ENCODE results near the gene FER. TPM values are rescaled to one million over a fixed set of nuclear protein-coding genes. Genes with fewer than 3 reads are reported as not detected.
"Not testable (repeated sequence)": the region's sequence is repeated elsewhere in the genome, so short reads cannot be mapped to it uniquely, and the experiment has no call there.

Gene FER
- total RNA-seq, 1 donor = 10.7 TPM

DNA sequence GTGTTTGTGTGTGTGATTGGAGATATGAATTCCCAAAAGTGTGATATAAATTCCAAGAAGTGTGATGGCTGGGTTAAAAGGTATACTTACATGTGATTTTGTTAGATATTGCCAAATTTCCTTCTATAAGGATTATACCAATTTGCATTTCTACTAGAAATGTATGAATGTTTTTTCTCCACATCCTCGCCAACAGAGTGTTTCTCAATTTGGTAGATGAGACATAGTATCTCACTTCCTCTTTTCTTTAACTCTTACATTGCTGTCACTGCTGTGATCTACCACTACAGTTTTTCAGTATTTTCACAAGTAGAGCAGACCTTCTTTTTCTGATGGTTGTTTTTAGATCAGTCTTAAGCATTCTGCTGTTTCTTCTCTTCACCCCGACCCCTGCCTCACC is 111.3 kb downstream of the FER start:
- peaks cover 10% of the 10 kb centered on the region for H3K4me1 ChIP-seq (ENCODE audit: insufficient read depth, low read length)
- no peaks in the 10 kb centered on the region for H3K27me3 ChIP-seq (ENCODE audit: insufficient read depth, low read length)
- no peak overlapping the region for H3K4me3 ChIP-seq (ENCODE audit: low read length)
- H3K9me3 ChIP-seq (ENCODE audit: low read depth, low read length) = no peaks in the 10 kb centered on the region

- Histone ChIP-seq H3K9me3 (ENCODE audit: low read depth, low read length) (no peaks in the 10 kb centered on the region), H3K4me1 (ENCODE audit: insufficient read depth, low read length) (peaks cover 14% of the 10 kb centered on the region), H3K4me3 (ENCODE audit: low read length) (no peak overlapping the region), H3K27me3 (ENCODE audit: insufficient read depth, low read length) (no peaks in the 10 kb centered on the region)
These were observed 114.5 kb downstream of the FER start for GRCh38 chr5:108862211-108862610.

GRCh38 chr5:108866097-108866496 is 118.4 kb downstream of the FER start:
- not testable (repeated sequence) for H3K9me3 ChIP-seq (ENCODE audit: low read depth, low read length); H3K27me3 ChIP-seq (ENCODE audit: insufficient read depth, low read length); H3K4me1 ChIP-seq (ENCODE audit: insufficient read depth, low read length); H3K4me3 ChIP-seq (ENCODE audit: low read length)

- Histone ChIP-seq H3K9me3 (ENCODE audit: low read depth, low read length) (no peaks in the 10 kb centered on the region), H3K27me3 (ENCODE audit: insufficient read depth, low read length) (no peaks in the 10 kb centered on the region), H3K4me3 (ENCODE audit: low read length) (no peak overlapping the region), H3K4me1 (ENCODE audit: insufficient read depth, low read length) (peaks cover 4% of the 10 kb centered on the region)
These were observed 120.0 kb downstream of the FER start for GRCh38 chr5:108867656-108868055.

DNA sequence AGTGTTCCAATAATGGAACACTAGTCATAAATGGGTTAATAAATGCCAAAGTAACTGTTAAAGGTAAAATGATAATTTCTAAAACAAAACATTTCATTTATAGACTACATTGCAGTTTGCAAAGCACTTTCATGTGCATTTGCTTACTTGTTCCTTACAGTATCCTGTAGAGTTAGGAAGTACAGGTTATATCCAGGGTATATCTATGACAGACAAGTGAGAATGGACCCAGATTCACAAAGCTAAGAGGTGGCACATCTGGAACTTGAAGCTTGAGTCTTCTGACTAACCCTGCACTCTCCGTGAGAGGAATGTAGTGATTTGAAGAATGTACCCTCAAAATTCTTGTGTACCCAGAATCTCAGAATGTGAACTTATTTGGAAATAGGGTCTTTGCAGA is 121.4 kb downstream of the FER start:
- H3K9me3 ChIP-seq (ENCODE audit: low read depth, low read length) = no peaks in the 10 kb centered on the region
- H3K4me1 ChIP-seq (ENCODE audit: insufficient read depth, low read length) = peaks cover 4% of the 10 kb centered on the region
- H3K4me3 ChIP-seq (ENCODE audit: low read length) = no peak overlapping the region
- H3K27me3 ChIP-seq (ENCODE audit: insufficient read depth, low read length) = no peaks in the 10 kb centered on the region

GRCh38 chr5:108876451-108876850 is 128.8 kb downstream of the FER start:
- no peak overlapping the region for H3K4me3 ChIP-seq (ENCODE audit: low read length)
- no peaks in the 10 kb centered on the region for H3K4me1 ChIP-seq (ENCODE audit: insufficient read depth, low read length)
- H3K9me3 ChIP-seq (ENCODE audit: low read depth, low read length) = no peaks in the 10 kb centered on the region
- no peaks in the 10 kb centered on the region for H3K27me3 ChIP-seq (ENCODE audit: insufficient read depth, low read length)

GRCh38 chr5:108878756-108879155 is 131.1 kb downstream of the FER start:
- Histone ChIP-seq H3K9me3 (ENCODE audit: low read depth, low read length) (no peaks in the 10 kb centered on the region), H3K4me3 (ENCODE audit: low read length) (no peak overlapping the region)

DNA sequence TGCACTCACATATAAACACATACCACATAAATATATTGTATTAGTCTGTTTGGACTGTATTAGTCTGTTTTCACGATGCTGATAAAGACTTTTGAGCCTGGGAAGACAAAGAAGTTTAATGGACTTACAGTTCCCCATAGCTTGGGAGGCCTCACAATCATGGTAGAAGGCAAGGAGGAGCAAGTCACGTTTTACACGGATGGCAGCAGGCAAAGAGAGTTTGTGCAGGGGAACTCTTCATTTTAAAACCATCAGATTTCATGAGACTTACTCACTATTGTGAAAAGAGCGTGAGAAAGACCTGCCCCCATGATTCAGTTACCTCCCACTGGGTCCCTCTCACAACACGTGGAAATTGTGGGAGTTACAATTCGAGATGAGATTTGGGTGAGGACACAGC is 133.4 kb downstream of the FER start:
- no peaks in the 10 kb centered on the region for H3K9me3 ChIP-seq (ENCODE audit: low read depth, low read length)
- no peaks in the 10 kb centered on the region for H3K27me3 ChIP-seq (ENCODE audit: insufficient read depth, low read length)
- H3K4me1 ChIP-seq (ENCODE audit: insufficient read depth, low read length) = no peaks in the 10 kb centered on the region
- no peak overlapping the region for H3K4me3 ChIP-seq (ENCODE audit: low read length)

More at GRCh38 chr5:108878756-108879155, 131.1 kb downstream of the FER start:
- Histone ChIP-seq H3K27me3 (ENCODE audit: insufficient read depth, low read length) (no peaks in the 10 kb centered on the region), H3K4me1 (ENCODE audit: insufficient read depth, low read length) (no peaks in the 10 kb centered on the region)

DNA sequence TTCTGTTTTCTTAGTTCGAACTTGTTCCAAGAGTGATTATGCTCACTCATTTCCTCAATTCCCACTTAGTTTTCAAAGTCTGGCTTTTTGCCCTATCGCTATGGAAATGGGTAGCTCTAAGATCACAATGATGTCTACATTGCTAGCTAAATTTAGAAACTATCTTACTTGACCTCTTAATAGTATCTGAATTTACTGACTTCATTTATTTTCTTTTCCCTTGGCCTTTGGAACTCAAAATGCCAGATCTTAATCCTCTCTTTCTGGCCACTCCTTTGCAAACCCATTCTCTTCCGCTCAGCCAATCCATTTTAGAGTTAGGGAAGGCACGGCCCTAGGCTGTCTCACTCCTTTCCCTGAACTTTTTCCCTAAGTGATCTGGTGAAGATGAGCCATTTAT is 137.0 kb downstream of the FER start:
- H3K4me1 ChIP-seq (ENCODE audit: insufficient read depth, low read length) = no peaks in the 10 kb centered on the region

GRCh38 chr5:108898257-108898656 is 150.6 kb downstream of the FER start:
- H3K9me3 ChIP-seq (ENCODE audit: low read depth, low read length) = no peaks in the 10 kb centered on the region

More for the DNA sequence above, 137.0 kb downstream of the FER start:
- H3K4me3 ChIP-seq (ENCODE audit: low read length) = no peak overlapping the region
- H3K9me3 ChIP-seq (ENCODE audit: low read depth, low read length) = no peaks in the 10 kb centered on the region
- no peaks in the 10 kb centered on the region for H3K27me3 ChIP-seq (ENCODE audit: insufficient read depth, low read length)

GRCh38 chr5:108898707-108899106 is 151.0 kb downstream of the FER start:
- no peaks in the 10 kb centered on the region for H3K27me3 ChIP-seq (ENCODE audit: insufficient read depth, low read length)

More at GRCh38 chr5:108898257-108898656, 150.6 kb downstream of the FER start:
- H3K4me3 ChIP-seq (ENCODE audit: low read length) = no peak overlapping the region
- no peaks in the 10 kb centered on the region for H3K27me3 ChIP-seq (ENCODE audit: insufficient read depth, low read length)
- no peaks in the 10 kb centered on the region for H3K4me1 ChIP-seq (ENCODE audit: insufficient read depth, low read length)

DNA sequence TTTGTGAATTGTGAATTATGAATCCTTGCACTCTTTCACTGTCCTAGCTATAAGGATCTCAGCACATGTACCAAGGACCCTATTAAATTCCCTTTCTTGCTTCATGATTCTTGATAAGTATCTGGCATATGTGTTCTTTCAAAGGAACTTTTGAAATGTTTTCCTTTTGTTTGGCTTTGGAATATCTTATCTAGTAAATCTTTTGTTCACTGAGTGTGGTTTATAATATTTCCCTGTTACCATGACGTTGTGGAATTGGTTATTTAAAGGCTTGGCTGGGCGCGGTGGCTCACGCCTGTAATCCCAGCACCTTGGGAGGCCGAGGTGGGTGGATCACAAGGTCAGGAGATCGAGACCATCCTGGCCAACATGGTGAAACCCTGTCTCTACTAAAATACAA is 151.5 kb downstream of the FER start:
- not testable (repeated sequence) for H3K4me3 ChIP-seq (ENCODE audit: low read length); H3K9me3 ChIP-seq (ENCODE audit: low read depth, low read length); H3K27me3 ChIP-seq (ENCODE audit: insufficient read depth, low read length); H3K4me1 ChIP-seq (ENCODE audit: insufficient read depth, low read length)

More at GRCh38 chr5:108898707-108899106, 151.0 kb downstream of the FER start:
- Histone ChIP-seq H3K9me3 (ENCODE audit: low read depth, low read length) (no peaks in the 10 kb centered on the region), H3K4me3 (ENCODE audit: low read length) (no peak overlapping the region), H3K4me1 (ENCODE audit: insufficient read depth, low read length) (no peaks in the 10 kb centered on the region)

- no peak overlapping the region for H3K4me3 ChIP-seq (ENCODE audit: low read length)
- no peaks in the 10 kb centered on the region for H3K4me1 ChIP-seq (ENCODE audit: insufficient read depth, low read length)
- no peaks in the 10 kb centered on the region for H3K9me3 ChIP-seq (ENCODE audit: low read depth, low read length)
- H3K27me3 ChIP-seq (ENCODE audit: insufficient read depth, low read length) = no peaks in the 10 kb centered on the region
These were observed 153.0 kb downstream of the FER start for GRCh38 chr5:108900668-108901067.

DNA sequence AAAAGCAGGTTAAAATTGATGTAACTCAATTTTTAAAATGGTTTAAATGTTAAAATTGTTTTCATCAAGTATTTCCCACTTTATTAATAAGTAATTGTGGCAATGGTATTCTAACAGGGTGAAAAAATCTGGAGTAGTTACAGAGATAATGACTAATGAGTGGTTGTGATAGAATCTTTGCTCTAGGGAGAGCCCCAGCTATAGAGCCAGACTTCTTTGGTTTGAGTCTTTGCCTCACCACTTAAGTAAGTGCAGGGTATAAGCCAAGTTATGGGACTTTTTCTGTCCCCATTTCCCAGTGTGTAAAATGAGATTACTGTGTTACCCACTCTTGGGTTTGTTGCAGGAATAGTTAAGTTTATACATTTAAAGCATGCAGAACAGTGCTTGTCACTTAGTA is 158.1 kb downstream of the FER start:
- Histone ChIP-seq H3K27me3 (ENCODE audit: insufficient read depth, low read length) (no peaks in the 10 kb centered on the region), H3K9me3 (ENCODE audit: low read depth, low read length) (no peaks in the 10 kb centered on the region), H3K4me1 (ENCODE audit: insufficient read depth, low read length) (no peaks in the 10 kb centered on the region), H3K4me3 (ENCODE audit: low read length) (no peak overlapping the region)

DNA sequence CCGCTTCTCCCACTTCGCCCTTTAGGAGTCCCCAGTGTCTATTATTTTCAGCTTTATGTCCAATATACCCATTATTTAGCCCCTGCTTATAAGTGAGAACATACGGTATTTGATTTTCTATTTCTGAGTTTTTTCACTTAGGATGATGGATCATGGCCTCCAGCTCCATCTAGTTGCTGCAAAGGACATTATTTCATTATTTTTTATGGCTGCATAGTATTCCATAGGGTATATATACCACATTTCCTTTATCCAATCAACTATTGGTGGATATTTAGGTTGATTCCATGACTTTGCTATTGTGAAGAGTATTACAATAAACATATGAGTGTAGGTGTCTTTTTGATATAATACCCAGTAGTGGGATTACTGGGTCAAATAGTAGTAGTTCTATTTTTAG is 162.9 kb downstream of the FER start:
- Histone ChIP-seq H3K4me1 (ENCODE audit: insufficient read depth, low read length) (no peaks in the 10 kb centered on the region), H3K9me3 (ENCODE audit: low read depth, low read length) (no peaks in the 10 kb centered on the region), H3K4me3 (ENCODE audit: low read length) (no peak overlapping the region), H3K27me3 (ENCODE audit: insufficient read depth, low read length) (no peaks in the 10 kb centered on the region)

- no peak overlapping the region for H3K4me3 ChIP-seq (ENCODE audit: low read length)
- H3K9me3 ChIP-seq (ENCODE audit: low read depth, low read length) = no peaks in the 10 kb centered on the region
- no peaks in the 10 kb centered on the region for H3K4me1 ChIP-seq (ENCODE audit: insufficient read depth, low read length)
- no peaks in the 10 kb centered on the region for H3K27me3 ChIP-seq (ENCODE audit: insufficient read depth, low read length)
These were observed 163.4 kb downstream of the FER start for GRCh38 chr5:108911055-108911454.

GRCh38 chr5:108917596-108917995 is 169.9 kb downstream of the FER start:
- H3K4me3 ChIP-seq (ENCODE audit: low read length) = no peak overlapping the region
- no peaks in the 10 kb centered on the region for H3K27me3 ChIP-seq (ENCODE audit: insufficient read depth, low read length)
- no peaks in the 10 kb centered on the region for H3K4me1 ChIP-seq (ENCODE audit: insufficient read depth, low read length)
- no peaks in the 10 kb centered on the region for H3K9me3 ChIP-seq (ENCODE audit: low read depth, low read length)

Data from mononuclear cell (primary cell).